ENCODE measurements around the gene KCNQ5.

DNA sequence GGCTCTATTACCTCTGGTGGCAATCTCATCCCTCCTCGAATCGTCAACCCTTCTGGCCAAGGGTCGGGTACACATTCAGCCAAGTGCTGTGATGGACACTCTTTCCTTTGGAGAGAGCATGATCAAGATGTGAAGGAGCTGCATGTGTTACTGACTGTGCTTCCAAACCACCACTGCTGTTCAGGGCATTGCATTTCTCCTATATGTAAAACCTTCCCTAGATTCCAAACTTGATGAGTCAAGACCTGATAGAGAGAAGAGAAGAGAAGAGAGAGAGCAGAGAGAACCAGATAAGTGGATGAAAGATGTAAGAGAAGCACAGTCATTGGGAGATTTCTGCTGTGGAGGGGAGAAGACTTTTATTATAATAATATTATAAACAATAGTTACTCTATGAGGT, 162.2 kb downstream of the KCNQ5 start:
- TF ChIP-seq, protein P1, sequence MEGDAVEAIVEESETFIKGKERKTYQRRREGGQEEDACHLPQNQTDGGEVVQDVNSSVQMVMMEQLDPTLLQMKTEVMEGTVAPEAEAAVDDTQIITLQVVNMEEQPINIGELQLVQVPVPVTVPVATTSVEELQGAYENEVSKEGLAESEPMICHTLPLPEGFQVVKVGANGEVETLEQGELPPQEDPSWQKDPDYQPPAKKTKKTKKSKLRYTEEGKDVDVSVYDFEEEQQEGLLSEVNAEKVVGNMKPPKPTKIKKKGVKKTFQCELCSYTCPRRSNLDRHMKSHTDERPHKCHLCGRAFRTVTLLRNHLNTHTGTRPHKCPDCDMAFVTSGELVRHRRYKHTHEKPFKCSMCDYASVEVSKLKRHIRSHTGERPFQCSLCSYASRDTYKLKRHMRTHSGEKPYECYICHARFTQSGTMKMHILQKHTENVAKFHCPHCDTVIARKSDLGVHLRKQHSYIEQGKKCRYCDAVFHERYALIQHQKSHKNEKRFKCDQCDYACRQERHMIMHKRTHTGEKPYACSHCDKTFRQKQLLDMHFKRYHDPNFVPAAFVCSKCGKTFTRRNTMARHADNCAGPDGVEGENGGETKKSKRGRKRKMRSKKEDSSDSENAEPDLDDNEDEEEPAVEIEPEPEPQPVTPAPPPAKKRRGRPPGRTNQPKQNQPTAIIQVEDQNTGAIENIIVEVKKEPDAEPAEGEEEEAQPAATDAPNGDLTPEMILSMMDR (IDR thresholded peaks at IDR 0.05): no peak
- no peak for TF ChIP-seq POLR2A (IDR thresholded peaks at IDR 0.05)
